GM12892 (cell line): ENCODE measurements around the gene ERCC1.

Experiments
- POLR2A ChIP-seq: IDR thresholded peaks from 2 replicates; pipeline ENCODE4 v1.6.1; 2011; ENCODE audit warnings: low read depth, low read length, control low read depth
- POLR2AphosphoS5 ChIP-seq: IDR thresholded peaks from 2 replicates; pipeline ENCODE4 v1.6.1; 2011; ENCODE audit warnings: low read depth, low read length, control low read depth
- TAF1 ChIP-seq: IDR thresholded peaks from 2 replicates; pipeline ENCODE4 v1.6.1; 2011; ENCODE audit warnings: low read depth, mild to moderate bottlenecking, control low read depth, low read length, borderline replicate concordance

- TF ChIP-seq POLR2AphosphoS5 (no peak), POLR2A (no peak), TAF1 (no peak)
Measured at GRCh38 chr19:45357445-45357783, 66.3 kb downstream of the ERCC1 start.
